ENCODE measurements around the gene GNPTG. TPM values are rescaled to one million over a fixed set of nuclear protein-coding genes. Genes with fewer than 3 reads are reported as not detected.

GNPTG gene
- total and polyA plus RNA-seq, 8 donors, result 30.0 to 87.9 (median 41.5) TPM

DNA sequence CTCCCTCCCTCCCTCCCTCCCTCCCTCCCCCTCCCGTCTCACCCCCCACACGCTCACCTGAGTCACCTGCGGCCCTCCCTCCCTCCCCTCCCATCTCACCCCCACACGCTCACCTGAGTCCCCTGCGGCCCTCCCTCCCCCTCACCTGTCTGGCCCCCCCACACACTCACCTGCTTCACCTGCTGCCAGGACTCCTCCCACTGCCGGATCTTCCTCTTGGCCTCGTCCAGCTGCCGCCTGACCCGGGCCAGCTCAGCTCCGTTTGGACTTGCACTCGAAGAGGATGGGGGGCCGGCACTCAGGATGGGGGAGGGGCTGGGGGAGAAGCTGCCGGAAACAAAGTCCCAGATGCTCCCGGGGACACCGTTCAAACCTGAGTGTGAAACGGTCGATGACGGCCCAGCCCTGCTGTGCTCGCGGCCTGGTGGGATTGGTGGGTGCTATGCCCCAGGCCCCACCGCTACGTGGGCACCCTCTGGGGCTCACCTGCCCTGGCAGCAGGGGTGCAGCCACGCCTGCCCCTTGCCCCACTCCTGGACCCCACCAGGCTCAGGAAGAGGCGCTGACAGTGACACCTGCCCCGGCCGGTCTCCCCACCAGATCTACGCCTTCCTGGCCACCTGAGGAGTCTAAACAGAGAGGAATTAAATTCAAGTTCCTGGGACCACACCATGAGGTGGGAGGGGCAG is 15.9 kb downstream of the GNPTG start:
- Histone ChIP-seq H3K9me3 (no peaks in the 10 kb centered on the region), H3K27me3 (no peaks in the 10 kb centered on the region), H3K36me3 (peaks cover 49 to 94% (median 92%) of the 10 kb centered on the region in 4 donors), H3K4me3 (no peak overlapping the region), H3K4me1 (peaks cover 0 to 6% (median 0%) of the 10 kb centered on the region in 4 donors), H3K27ac (no peak overlapping the region)
- 62 to 85% (median 77%) methylated on average over 3 to 27 of the region's 27 CpGs for WGBS, 5 donors
- TF ChIP-seq, protein P1, sequence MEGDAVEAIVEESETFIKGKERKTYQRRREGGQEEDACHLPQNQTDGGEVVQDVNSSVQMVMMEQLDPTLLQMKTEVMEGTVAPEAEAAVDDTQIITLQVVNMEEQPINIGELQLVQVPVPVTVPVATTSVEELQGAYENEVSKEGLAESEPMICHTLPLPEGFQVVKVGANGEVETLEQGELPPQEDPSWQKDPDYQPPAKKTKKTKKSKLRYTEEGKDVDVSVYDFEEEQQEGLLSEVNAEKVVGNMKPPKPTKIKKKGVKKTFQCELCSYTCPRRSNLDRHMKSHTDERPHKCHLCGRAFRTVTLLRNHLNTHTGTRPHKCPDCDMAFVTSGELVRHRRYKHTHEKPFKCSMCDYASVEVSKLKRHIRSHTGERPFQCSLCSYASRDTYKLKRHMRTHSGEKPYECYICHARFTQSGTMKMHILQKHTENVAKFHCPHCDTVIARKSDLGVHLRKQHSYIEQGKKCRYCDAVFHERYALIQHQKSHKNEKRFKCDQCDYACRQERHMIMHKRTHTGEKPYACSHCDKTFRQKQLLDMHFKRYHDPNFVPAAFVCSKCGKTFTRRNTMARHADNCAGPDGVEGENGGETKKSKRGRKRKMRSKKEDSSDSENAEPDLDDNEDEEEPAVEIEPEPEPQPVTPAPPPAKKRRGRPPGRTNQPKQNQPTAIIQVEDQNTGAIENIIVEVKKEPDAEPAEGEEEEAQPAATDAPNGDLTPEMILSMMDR (IDR thresholded peaks at IDR 0.05), result no peak
- no peak for TF ChIP-seq POLR2A (IDR thresholded peaks at IDR 0.05)
- no peak for TF ChIP-seq EP300 (IDR thresholded peaks at IDR 0.05)
- no peak for TF ChIP-seq POLR2AphosphoS5 (IDR thresholded peaks at IDR 0.05)
- intact Hi-C loops (cut with DNase I; ENCODE audit: low total_unique reads), result no loop called here
- DNase-seq, result no peak

- no peak overlapping the region for H3K27ac ChIP-seq
- WGBS, 5 donors, result 90 to 92% (median 91%) methylated on average over 26 to 33 of the region's 33 CpGs
- DNase-seq, result no peak
- TF ChIP-seq POLR2AphosphoS5 (IDR thresholded peaks at IDR 0.05) (no peak), POLR2A (IDR thresholded peaks at IDR 0.05) (no peak), EP300 (IDR thresholded peaks at IDR 0.05) (no peak)
- TF ChIP-seq, protein P1 (IDR thresholded peaks at IDR 0.05), result no peak
- intact Hi-C loops (cut with DNase I; ENCODE audit: low total_unique reads), result no loop called here
- no peaks in the 10 kb centered on the region for H3K27me3 ChIP-seq
- H3K9me3 ChIP-seq, result no peaks in the 10 kb centered on the region
- no peaks in the 10 kb centered on the region for H3K4me1 ChIP-seq
- H3K36me3 ChIP-seq, result peaks cover 33 to 81% (median 78%) of the 10 kb centered on the region in 4 donors
- no peak overlapping the region for H3K4me3 ChIP-seq
These were observed 19.6 kb downstream of the GNPTG start for GRCh38 chr16:1371054-1371978.

DNA sequence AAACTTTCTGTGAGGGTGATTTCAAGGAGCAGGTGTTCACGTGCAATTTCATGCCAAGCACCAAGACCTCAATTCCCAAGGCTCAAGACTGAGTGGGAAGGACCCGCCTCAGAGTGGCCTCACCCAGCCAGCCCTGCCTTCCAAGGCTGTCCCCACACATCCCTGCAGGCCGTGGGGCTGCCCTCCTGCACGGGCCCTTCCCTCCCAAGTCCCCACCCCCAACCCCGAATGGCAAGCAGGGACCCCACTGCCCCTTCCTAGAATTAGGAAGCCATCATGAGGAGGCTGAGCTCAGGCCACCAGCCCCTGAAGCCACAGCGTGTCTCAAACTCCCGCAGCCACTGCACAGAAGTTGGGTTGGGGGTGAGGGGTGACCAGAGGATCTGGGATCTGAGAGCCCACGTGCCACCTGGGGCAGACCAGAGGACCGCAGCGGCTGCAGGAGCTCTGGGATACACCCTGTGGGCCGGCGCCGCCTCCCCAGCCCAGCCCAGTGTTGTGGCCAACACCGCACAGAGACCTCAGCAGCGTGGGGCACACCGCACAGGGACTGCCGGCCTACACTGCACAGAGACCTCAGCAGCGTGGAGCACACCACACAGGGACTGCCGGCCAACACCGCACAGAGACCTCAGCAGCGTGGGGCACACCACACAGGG is 20.7 kb downstream of the GNPTG start:
- H3K9me3 ChIP-seq, result no peaks in the 10 kb centered on the region
- H3K27ac ChIP-seq, result no peak overlapping the region
- no peak overlapping the region for H3K4me3 ChIP-seq
- no peaks in the 10 kb centered on the region for H3K27me3 ChIP-seq
- TF ChIP-seq, protein P1 (IDR thresholded peaks at IDR 0.05), result no peak
- TF ChIP-seq POLR2AphosphoS5 (IDR thresholded peaks at IDR 0.05), result no peak
- no peak for TF ChIP-seq EP300 (IDR thresholded peaks at IDR 0.05)
- no peak for TF ChIP-seq POLR2A (IDR thresholded peaks at IDR 0.05)
- WGBS, 5 donors, result 87 to 94% (median 94%) methylated on average over 7 to 17 of the region's 21 CpGs
- peaks cover 24 to 80% (median 74%) of the 10 kb centered on the region in 4 donors for H3K36me3 ChIP-seq
- DNase-seq, result no peak
- intact Hi-C loops (cut with DNase I; ENCODE audit: low total_unique reads), result no loop called here
- peaks cover 0 to under 1% (median 0%) of the 10 kb centered on the region in 4 donors for H3K4me1 ChIP-seq
